NT2/D1 (cell line): ENCODE data around the gene KRTAP5-6.

Source experiments
- SUZ12 ChIP-seq: IDR thresholded peaks from 2 replicates; pipeline ENCODE4 v1.6.1; 2011; ENCODE audit not compliant: insufficient read length, insufficient read depth; ENCODE audit errors: extremely low read depth
- YY1 ChIP-seq: IDR thresholded peaks from 2 replicates; pipeline ENCODE4 v1.6.1; 2011; ENCODE audit not compliant: insufficient read length, insufficient read depth
- ZNF274 ChIP-seq: IDR thresholded peaks from 2 replicates; pipeline ENCODE4 v1.6.1; 2011; ENCODE audit warnings: mild to moderate bottlenecking, low read depth, low read length

DNA sequence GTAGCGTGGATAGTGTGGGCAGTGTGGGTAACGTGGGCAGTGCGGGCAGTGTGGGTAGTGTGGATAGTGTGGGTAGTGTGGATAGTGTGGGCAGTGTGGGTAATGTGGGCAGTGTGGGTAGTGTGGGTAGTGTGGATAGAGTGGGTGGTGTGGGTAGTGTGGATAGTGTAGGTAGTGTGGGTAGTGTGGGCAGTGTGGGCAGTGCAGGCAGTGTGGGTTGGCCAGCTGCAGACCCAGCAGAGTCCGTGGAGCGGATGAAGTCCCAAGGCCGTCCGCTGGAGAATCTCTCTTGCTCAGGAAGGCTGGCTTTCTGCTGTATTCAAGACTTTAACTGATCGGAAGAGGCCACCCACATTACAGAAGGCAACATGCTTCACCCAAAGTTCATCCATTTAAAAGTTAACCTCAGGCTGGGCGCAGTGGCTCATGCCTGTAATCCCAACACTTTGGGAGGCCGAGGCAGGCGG, 26.1 kb upstream of the KRTAP5-6 start:
- TF ChIP-seq SUZ12 (no peak), YY1 (no peak), ZNF274 (no peak)
